ENCODE data around the gene C5orf58.

GRCh38 chr5:170190436-170191134 lies 42.2 kb upstream of the C5orf58 start:
- no peak for TF ChIP-seq ZFP30 (CRISPR knock-in tag; IDR thresholded peaks at IDR 0.05)
- no peak for TF ChIP-seq SNAI2 (CRISPR knock-in tag; IDR thresholded peaks at IDR 0.05)
- TF ChIP-seq ZNF70 (CRISPR knock-in tag; IDR thresholded peaks at IDR 0.05): no peak
- no peak for TF ChIP-seq GLIS3 (CRISPR knock-in tag; IDR thresholded peaks at IDR 0.05)
- TF ChIP-seq PATZ1 (CRISPR knock-in tag; IDR thresholded peaks at IDR 0.05; ENCODE audit: borderline replicate concordance): no peak
- TF ChIP-seq ZFP3 (CRISPR knock-in tag; IDR thresholded peaks at IDR 0.05): no peak
